ENCODE results near the gene AGBL5.
A peak's percentile ranks its signal among the peaks of the same experiment; 100 is the strongest.

AGBL5 gene

GRCh38 chr2:27080603-27080936 lies 29.1 kb downstream of the AGBL5 start:
- DNase-seq = no peak
- Histone ChIP-seq H3K4me1 (peaks cover 30% of the 10 kb centered on the region), H3K36me3 (peaks cover 22% of the 10 kb centered on the region), H3K27me3 (no peaks in the 10 kb centered on the region), H3K9me3 (no peaks in the 10 kb centered on the region), H3K4me3 (ENCODE audit: low read depth, low read length) (peak overlapping the region; percentile 93)
- TF ChIP-seq CTCF (IDR thresholded peaks at IDR 0.05; ENCODE audit: low read depth, low read length) = no peak

DNA sequence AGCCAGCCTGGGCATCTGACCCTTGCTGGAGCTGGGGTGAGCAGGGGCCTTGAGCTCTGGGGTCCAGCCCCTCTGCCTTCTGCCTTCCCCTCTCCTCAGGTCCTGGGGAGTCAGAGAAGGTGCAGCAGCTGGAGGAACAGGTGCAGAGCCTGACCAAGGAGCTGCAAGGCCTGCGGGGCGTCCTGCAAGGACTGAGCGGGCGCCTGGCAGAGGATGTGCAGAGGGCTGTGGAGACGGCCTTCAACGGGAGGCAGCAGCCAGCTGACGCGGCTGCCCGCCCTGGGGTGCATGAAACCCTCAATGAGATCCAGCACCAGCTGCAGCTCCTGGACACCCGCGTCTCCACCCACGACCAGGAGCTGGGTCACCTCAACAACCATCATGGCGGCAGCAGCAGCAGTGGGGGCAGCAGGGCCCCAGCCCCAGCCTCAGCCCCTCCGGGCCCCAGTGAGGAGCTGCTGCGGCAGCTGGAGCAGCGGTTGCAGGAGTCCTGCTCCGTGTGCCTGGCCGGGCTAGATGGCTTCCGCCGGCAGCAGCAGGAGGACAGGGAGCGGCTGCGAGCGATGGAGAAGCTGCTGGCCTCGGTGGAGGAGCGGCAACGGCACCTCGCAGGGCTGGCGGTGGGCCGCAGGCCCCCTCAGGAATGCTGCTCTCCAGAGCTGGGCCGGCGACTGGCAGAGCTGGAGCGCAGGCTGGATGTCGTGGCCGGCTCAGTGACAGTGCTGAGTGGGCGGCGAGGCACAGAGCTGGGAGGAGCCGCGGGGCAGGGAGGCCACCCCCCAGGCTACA lies 30.7 kb downstream of the AGBL5 start:
- Histone ChIP-seq H3K36me3 (peaks cover 22% of the 10 kb centered on the region), H3K9me3 (no peaks in the 10 kb centered on the region), H3K27me3 (no peaks in the 10 kb centered on the region), H3K4me1 (peaks cover 22% of the 10 kb centered on the region), H3K4me3 (ENCODE audit: low read depth, low read length) (peak overlapping the region; percentile 41; the same call in 1 of the 2 replicates)
- DNase-seq = no peak
- no peak for TF ChIP-seq CTCF (IDR thresholded peaks at IDR 0.05; ENCODE audit: low read depth, low read length)

- TF ChIP-seq CTCF (IDR thresholded peaks at IDR 0.05; ENCODE audit: low read depth, low read length) = no peak
- H3K4me1 ChIP-seq = peaks cover 19% of the 10 kb centered on the region
- H3K27me3 ChIP-seq = no peaks in the 10 kb centered on the region
- no peak overlapping the region for H3K4me3 ChIP-seq (ENCODE audit: low read depth, low read length)
- no peak for DNase-seq
- peaks cover 22% of the 10 kb centered on the region for H3K36me3 ChIP-seq
- no peaks in the 10 kb centered on the region for H3K9me3 ChIP-seq
Observed at GRCh38 chr2:27082773-27083409, 31.4 kb downstream of the AGBL5 start.

DNA sequence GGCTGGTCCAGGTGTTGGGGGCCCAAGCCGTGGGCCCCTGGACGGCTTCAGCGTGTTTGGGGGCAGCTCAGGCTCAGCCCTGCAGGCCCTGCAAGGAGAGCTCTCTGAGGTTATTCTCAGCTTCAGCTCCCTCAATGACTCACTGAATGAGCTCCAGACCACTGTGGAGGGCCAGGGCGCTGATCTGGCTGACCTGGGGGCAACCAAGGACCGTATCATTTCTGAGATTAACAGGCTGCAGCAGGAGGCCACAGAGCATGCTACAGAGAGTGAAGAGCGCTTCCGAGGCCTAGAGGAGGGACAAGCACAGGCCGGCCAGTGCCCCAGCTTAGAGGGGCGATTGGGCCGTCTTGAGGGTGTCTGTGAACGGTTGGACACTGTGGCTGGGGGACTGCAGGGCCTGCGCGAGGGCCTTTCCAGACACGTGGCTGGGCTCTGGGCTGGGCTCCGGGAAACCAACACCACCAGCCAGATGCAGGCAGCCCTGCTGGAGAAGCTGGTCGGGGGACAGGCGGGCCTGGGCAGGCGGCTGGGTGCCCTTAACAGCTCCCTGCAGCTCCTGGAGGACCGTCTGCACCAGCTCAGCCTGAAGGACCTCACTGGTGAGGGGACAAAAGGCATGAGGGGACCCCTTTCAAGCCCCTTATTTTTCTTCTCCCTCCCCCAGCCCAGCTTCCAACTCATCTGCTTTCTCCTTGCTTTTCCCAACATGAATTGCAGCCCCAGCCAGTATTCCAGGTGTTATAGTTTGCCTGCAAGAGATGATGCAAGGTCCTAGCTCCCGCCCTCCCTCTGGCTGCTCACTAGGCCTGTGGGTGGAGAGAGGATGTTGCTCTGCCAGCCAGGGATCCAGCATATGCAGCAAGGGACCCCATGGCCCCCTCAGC lies 32.2 kb downstream of the AGBL5 start:
- no peak for TF ChIP-seq CTCF (IDR thresholded peaks at IDR 0.05; ENCODE audit: low read depth, low read length)
- H3K4me3 ChIP-seq (ENCODE audit: low read depth, low read length) = no peak overlapping the region
- no peaks in the 10 kb centered on the region for H3K9me3 ChIP-seq
- H3K4me1 ChIP-seq = peaks cover 19% of the 10 kb centered on the region
- no peaks in the 10 kb centered on the region for H3K27me3 ChIP-seq
- peak; percentile 43 for DNase-seq
- H3K36me3 ChIP-seq = peaks cover 22% of the 10 kb centered on the region

DNA sequence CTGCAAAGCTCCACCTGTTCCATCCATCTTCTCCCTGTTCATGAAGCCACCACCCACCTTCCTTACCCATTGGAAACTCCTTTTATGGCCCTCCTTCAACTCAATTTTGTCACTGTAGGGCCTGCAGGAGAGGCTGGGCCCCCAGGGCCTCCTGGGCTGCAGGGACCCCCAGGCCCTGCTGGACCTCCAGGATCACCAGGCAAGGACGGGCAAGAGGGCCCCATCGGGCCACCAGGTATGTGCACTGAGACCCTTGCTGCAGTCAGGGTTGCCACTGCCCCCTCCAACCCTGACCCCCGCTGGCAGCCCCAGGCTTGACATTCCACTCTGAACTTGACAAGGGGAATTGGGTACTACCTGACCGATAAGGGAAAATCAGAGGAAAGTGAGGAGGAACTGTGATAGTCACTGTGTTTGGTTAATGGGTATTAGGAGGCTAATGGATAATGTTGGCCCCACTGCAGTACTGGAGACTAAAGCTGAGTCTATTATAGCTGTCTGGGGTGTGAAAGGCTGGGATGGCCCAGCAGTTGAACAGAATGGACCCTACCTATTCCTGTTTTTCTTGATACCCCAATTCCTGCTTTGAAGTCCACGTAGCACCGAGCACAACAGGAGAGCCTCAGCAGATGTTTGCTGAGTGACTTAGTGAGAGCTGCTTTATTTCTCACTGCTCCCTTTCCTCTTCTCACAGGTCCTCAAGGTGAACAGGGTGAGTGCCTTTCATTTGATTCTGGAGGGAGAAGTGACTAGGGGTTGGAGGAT lies 33.0 kb downstream of the AGBL5 start:
- DNase-seq = no peak
- no peak for TF ChIP-seq CTCF (IDR thresholded peaks at IDR 0.05; ENCODE audit: low read depth, low read length)
- Histone ChIP-seq H3K4me1 (peaks cover 19% of the 10 kb centered on the region), H3K36me3 (peaks cover 22% of the 10 kb centered on the region), H3K4me3 (ENCODE audit: low read depth, low read length) (no peak overlapping the region), H3K9me3 (no peaks in the 10 kb centered on the region), H3K27me3 (no peaks in the 10 kb centered on the region)

All from BE2C (cell line).